ENCODE measurements around the gene HOGA1. TPM values are rescaled to one million over a fixed set of nuclear protein-coding genes. Genes with fewer than 3 reads are reported as not detected.

The HOGA1 gene
- total and polyA plus RNA-seq, 2 of the 13 experiments (the other 11 are each of a cell fraction or from before 2014, with no cell fraction given) = 7.6 to 19.5 TPM

- no peak for TF ChIP-seq ZGPAT (CRISPR knock-in tag; IDR thresholded peaks at IDR 0.05)
- no peak for TF ChIP-seq CAMTA2 (CRISPR knock-in tag; IDR thresholded peaks at IDR 0.05; ENCODE audit: borderline replicate concordance)
- TF ChIP-seq ZNF709 (CRISPR knock-in tag; IDR thresholded peaks at IDR 0.05) = no peak
- no peak for TF ChIP-seq CSRNP1 (CRISPR knock-in tag; IDR thresholded peaks at IDR 0.05)
- no peak for TF ChIP-seq ZMYM4 (CRISPR knock-in tag; IDR thresholded peaks at IDR 0.05)
- no peak for TF ChIP-seq AFF4 (CRISPR knock-in tag; IDR thresholded peaks at IDR 0.05)
- no peak for TF ChIP-seq ZNF772 (CRISPR knock-in tag; IDR thresholded peaks at IDR 0.05)
- no peak for TF ChIP-seq ZNF407 (CRISPR knock-in tag; IDR thresholded peaks at IDR 0.05; ENCODE audit: not compliant biosample characterization)
- no peak for TF ChIP-seq NR0B2 (CRISPR knock-in tag; IDR thresholded peaks at IDR 0.05)
These were observed 43.5 kb downstream of the HOGA1 start (continued) for GRCh38 chr10:97627731-97628130.

Measured in HepG2 (cell line).